GM12878 (cell line): ENCODE results near the gene EBP. TPM values are rescaled to one million over a fixed set of nuclear protein-coding genes. Genes with fewer than 3 reads are reported as not detected.

Experiments used
- ATAC-seq: fragments of 200-7000 bp; cut with Tn5 transposase; 3 replicates; pipeline ENCODE4 v1.9.1; 2020; ENCODE audit warnings: mild to moderate bottlenecking, moderate library complexity
- BruUV-seq: library from RNA; stranded (reverse); fragments of 400-500 nt; replicated peaks from 2 replicates; lab custom pipeline; 2021; lab: Mats Ljungman, UMichigan
- CTCF ChIA-PET: fragments of 300-600 bp; sonication (Branson Sonifier 250); formaldehyde crosslinking; extraction: SDS; loops from one replicate; lab custom pipeline; 2021; ENCODE audit warnings: inconsistent platforms; lab: Yijun Ruan, JAX
- POLR2A ChIA-PET: fragments of 350-600 bp; formaldehyde crosslinking; extraction: SDS; loops from one replicate; lab custom pipeline; 2021; ENCODE audit warnings: inconsistent platforms; lab: Charles Lee
- RAD21 ChIA-PET: fragments of 300-600 bp; sonication (Branson Sonifier 250); formaldehyde crosslinking; loops from one replicate; lab custom pipeline; 2023; ENCODE audit warnings: antibody characterized with exemption; ENCODE audit not compliant: unreplicated experiment; lab: Charles Lee
- SMC1A ChIA-PET: fragments of 300-600 bp; sonication (Branson Sonifier 250); formaldehyde crosslinking; loops from one replicate; lab custom pipeline; 2023; ENCODE audit not compliant: unreplicated experiment, uncharacterized antibody; lab: Charles Lee
- DNase-seq: peaks from one replicate; pipeline ENCODE4 v3.0.0-alpha.2; 2011; ENCODE audit warnings: low read depth, low spot score
- FAIRE-seq: peaks from 3 replicates; lab custom pipeline; 2011; peaks lifted over from hg19 to GRCh38; lab: Jason Lieb, UNC
- H2AFZ ChIP-seq: 2 replicates; pipeline ENCODE4 v1.6.0; 2011; ENCODE audit warnings: low read depth, low read length, control low read depth; ENCODE audit not compliant: control insufficient read depth
- H3K27ac ChIP-seq: 2 replicates; pipeline ENCODE4 v1.5.1; 2011; ENCODE audit warnings: control low read depth; ENCODE audit not compliant: control insufficient read depth, insufficient read depth
- H3K27me3 ChIP-seq, 2 experiments: replicated peaks in 1 of 2; 2 replicates each; pipeline versions ENCODE4 v1.6.0 to v1.6.1; 2011; ENCODE audit warnings: low read length in 1 of 2; ENCODE audit not compliant: control insufficient read depth in 2 of 2, insufficient read depth in 2 of 2
- H3K36me3 ChIP-seq, 2 experiments: 2 replicates each; pipeline ENCODE4 v1.5.1; 2011; ENCODE audit warnings: low read length in 1 of 2; ENCODE audit not compliant: control insufficient read depth in 2 of 2, insufficient read depth in 2 of 2
- H3K4me1 ChIP-seq: 2 replicates; pipeline ENCODE4 v1.6.1; 2011; ENCODE audit warnings: mild to moderate bottlenecking, low read length, moderate library complexity, mixed read lengths; ENCODE audit not compliant: control insufficient read depth, insufficient read depth
- H3K4me2 ChIP-seq: 2 replicates; pipeline ENCODE4 v1.6.0; 2011; ENCODE audit warnings: control low read depth; ENCODE audit not compliant: control insufficient read depth, insufficient read depth
- H3K4me3 ChIP-seq: fragments of 200-600 bp; sonication (generic); 2 replicates; pipeline ENCODE4 v1.5.1; 2016
- H3K79me2 ChIP-seq: 2 replicates; pipeline ENCODE4 v1.6.0; 2011; ENCODE audit warnings: low read length; ENCODE audit not compliant: control insufficient read depth, insufficient read depth
- H3K9ac ChIP-seq: 2 replicates; pipeline ENCODE4 v1.8.0; 2011; ENCODE audit warnings: low read length, control low read depth, mixed read lengths; ENCODE audit not compliant: control insufficient read depth, insufficient read depth
- H3K9me3 ChIP-seq: replicated peaks from 3 replicates; pipeline ENCODE4 v1.5.1; 2011; ENCODE audit warnings: mild to moderate bottlenecking, low read length; ENCODE audit not compliant: control insufficient read depth, insufficient read depth
- H4K20me1 ChIP-seq: 2 replicates; pipeline ENCODE4 v1.6.0; 2011; ENCODE audit not compliant: control insufficient read depth, insufficient read depth
- CEBPB ChIP-seq, 2 experiments: fragments of 150-350 bp in 1 of 2; IDR thresholded peaks; 2 replicates each; pipeline ENCODE4 v1.6.1; 2012 to 2014; ENCODE audit warnings: low read depth in 2 of 2, low read length in 2 of 2, borderline replicate concordance in 1 of 2, inconsistent platforms in 1 of 2
- CEBPZ ChIP-seq: fragments of 150-350 bp; IDR thresholded peaks from 2 replicates; pipeline ENCODE4 v1.6.1; 2016; ENCODE audit warnings: low read depth, low read length
- IKZF2 ChIP-seq, 2 experiments: fragments of 450-650 bp; IDR thresholded peaks; 2 replicates each; pipeline ENCODE4 v1.6.1; 2017; ENCODE audit warnings: mild to moderate bottlenecking in 2 of 2, moderate library complexity in 2 of 2
- KLF5 ChIP-seq: fragments of 450-650 bp; IDR thresholded peaks from 2 replicates; pipeline ENCODE4 v1.6.1; 2014; ENCODE audit warnings: mild to moderate bottlenecking; ENCODE audit not compliant: partially characterized antibody
- LARP7 ChIP-seq: fragments of 450-650 bp; IDR thresholded peaks from 2 replicates; pipeline ENCODE4 v1.6.1; 2017; ENCODE audit warnings: mild to moderate bottlenecking
- MTA3 ChIP-seq: IDR thresholded peaks from 2 replicates; pipeline ENCODE4 v1.6.1; 2012; ENCODE audit warnings: low read length, inconsistent platforms, borderline replicate concordance
- MXI1 ChIP-seq: fragments of 150-350 bp; IDR thresholded peaks from 2 replicates; pipeline ENCODE4 v1.6.1; 2011; ENCODE audit warnings: low read depth, mild to moderate bottlenecking, inconsistent platforms, low read length, improper control_type of control experiment
- NFYA ChIP-seq: IDR thresholded peaks from 2 replicates; pipeline ENCODE4 v1.6.1; 2011; ENCODE audit warnings: low read depth, mild to moderate bottlenecking, low read length, improper control_type of control experiment, borderline replicate concordance
- SRF ChIP-seq, 2 experiments: IDR thresholded peaks; 2 replicates each; pipeline ENCODE4 v1.6.1; 2011; ENCODE audit warnings: low read depth in 2 of 2, low read length in 2 of 2, mild to moderate bottlenecking in 1 of 2, moderate library complexity in 1 of 2
- TCF3 ChIP-seq: IDR thresholded peaks from 2 replicates; pipeline ENCODE4 v1.6.1; 2012; ENCODE audit warnings: low read depth, mild to moderate bottlenecking, low read length, borderline replicate concordance; ENCODE audit not compliant: insufficient read depth
- ZBTB11 ChIP-seq: fragments of 450-650 bp; formaldehyde crosslinking; IDR thresholded peaks from 2 replicates; pipeline ENCODE4 v1.5.0; 2022; ENCODE audit warnings: mild to moderate bottlenecking, missing genetic modification characterization
- WGBS: methylation state at CpG from one replicate; pipeline ENCODE4 v1.1.6; 2016; ENCODE audit warnings: low lambda C conversion rate; ENCODE audit not compliant: insufficient replicate concordance, insufficient coverage; ENCODE audit errors: missing lambda C conversion rate; 5-methylcytosine and 5-hydroxymethylcytosine counted together
- in situ Hi-C: fragments of 300-500 bp; cut with MboI; formaldehyde crosslinking; loops from 9 replicates; pipeline ENCODE4 v1.14.3; 2018; ENCODE audit warnings: mixed read lengths
- intact Hi-C: fragments of 100-400 bp; cut with micrococcal nuclease; formaldehyde crosslinking; loops from one replicate; pipeline ENCODE4 v1.14.2; 2022; ENCODE audit not compliant: unreplicated experiment
- polyA plus RNA-seq, 11 experiments: library from polyadenylated mRNA; depleted of rRNA in 4 of 11; unstranded in 6 of 11; stranded (reverse) in 5 of 11; fragments of >200 nt; fragmentation: Nextera tagmentation in 4 of 11; fragmentation: Illumina TruSeq in 1 of 11; extraction: Ambion mirVana in 4 of 11; extraction: Trizol in 1 of 11; gene quantifications; 1 replicate in 1 of 11; 2 replicates in 10 of 11; pipeline versions ENCODE4 v1.2.1 to v1.2.3, GENCODE V29; 2011 to 2016; ENCODE audit warnings: inconsistent platforms in 2 of 11, missing spikeins in 2 of 11, low read depth in 1 of 11
- total RNA-seq, 4 experiments: library from RNA; depleted of rRNA in 3 of 4; stranded (reverse); fragments of >200 nt in 3 of 4; fragmentation: Illumina TruSeq in 1 of 4; extraction: Trizol in 1 of 4; gene quantifications; 2 replicates each; pipeline versions ENCODE4 v1.2.1 to v1.2.3, GENCODE V29; 2013 to 2021
- TF ChIP-seq, protein P1 (sequence below): fragments of 450-650 bp; IDR thresholded peaks from 2 replicates; pipeline ENCODE4 v1.6.1; 2016; ENCODE audit warnings: mild to moderate bottlenecking

The EBP gene
- total and polyA plus RNA-seq, 10 of the 15 experiments (the other 5 are each of a cell fraction or from before 2014, with no cell fraction given) = 125 to 628 (median 180) TPM

DNA sequence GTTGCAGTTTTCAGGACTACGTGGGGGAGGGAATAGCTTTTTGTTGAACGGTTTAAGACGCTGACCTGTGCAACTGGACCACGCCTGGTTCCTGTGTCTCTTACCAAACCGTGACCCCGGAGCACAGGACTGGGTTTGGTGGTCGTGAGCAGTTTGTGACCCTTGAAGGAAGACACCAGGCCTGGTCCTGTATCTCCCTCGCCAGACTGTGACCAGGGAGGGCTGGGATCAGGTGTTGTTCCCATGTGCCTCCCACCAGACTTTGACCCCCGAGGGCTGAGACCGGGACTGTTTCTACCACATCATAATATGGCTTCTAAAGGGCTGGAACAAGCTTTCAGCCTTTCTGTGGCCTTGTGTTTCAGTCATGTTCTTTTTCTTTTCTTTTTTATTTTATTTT, 683 bp downstream of the EBP start:
- FAIRE-seq = no peak
- Histone ChIP-seq H3K4me3 (peak overlapping the region; percentile 68), H3K79me2 (peaks cover 19% of the 10 kb centered on the region), H3K27me3 (no peaks in the 10 kb centered on the region), H3K9me3 (no peaks in the 10 kb centered on the region; the same call in 2 of the 3 replicates), H3K4me1 (peaks cover 7% of the 10 kb centered on the region; the same call in 1 of the 2 replicates), H3K4me2 (peak overlapping the region; percentile 80), H4K20me1 (no peaks in the 10 kb centered on the region), H3K27ac (peak overlapping the region; percentile 62), H3K9ac (peak overlapping the region; percentile 70), H2AFZ (no peak overlapping the region; the same call in 1 of the 2 replicates), H3K36me3 (peaks cover 0 to 2% of the 10 kb centered on the region in 2 experiments; a peak in 2 of 4 replicates)
- ChIA-PET RAD21 (interaction anchor here (1.0 to 1.4 kb wide), 2 partner anchors 18 to 52 kb away, joined by 3 to 5 read pairs (median 5); partner anchors contain the start of genes RBM3 and TBC1D25), POLR2A (interaction anchor here (0.5 to 2.4 kb wide), 7 partner anchors 14 to 940 kb away, joined by 3 to 15 read pairs (median 3); partner anchors contain the start of genes RBM3 and TBC1D25), SMC1A (interaction anchor here (1.1 to 2.0 kb wide), 2 partner anchors 14 to 18 kb away, joined by 3 to 11 read pairs; partner anchors contain the start of gene TBC1D25), CTCF (interaction anchor here (1.5 to 3.2 kb wide), 2 partner anchors 17 to 48 kb away, joined by 3 to 14 read pairs; partner anchors contain the start of gene TBC1D25)
- WGBS = 5% methylated on average over 10 of the region's 10 CpGs
- TF ChIP-seq MXI1 (no peak), MTA3 (no peak), LARP7 (no peak), KLF5 (no peak), NFYA (no peak), ZBTB11 (CRISPR knock-in tag) (no peak), CEBPZ (no peak), IKZF2 (IDR thresholded peaks at IDR 0.05) (no peak), SRF (IDR thresholded peaks at IDR 0.05; ENCODE audit: low read depth in 2 of 2, low read length in 2 of 2) (no peak), TCF3 (no peak), CEBPB (IDR thresholded peaks at IDR 0.05; ENCODE audit: borderline replicate concordance in 1 of 2, low read depth in 2 of 2, low read length in 2 of 2) (no peak)
- TF ChIP-seq, protein P1, sequence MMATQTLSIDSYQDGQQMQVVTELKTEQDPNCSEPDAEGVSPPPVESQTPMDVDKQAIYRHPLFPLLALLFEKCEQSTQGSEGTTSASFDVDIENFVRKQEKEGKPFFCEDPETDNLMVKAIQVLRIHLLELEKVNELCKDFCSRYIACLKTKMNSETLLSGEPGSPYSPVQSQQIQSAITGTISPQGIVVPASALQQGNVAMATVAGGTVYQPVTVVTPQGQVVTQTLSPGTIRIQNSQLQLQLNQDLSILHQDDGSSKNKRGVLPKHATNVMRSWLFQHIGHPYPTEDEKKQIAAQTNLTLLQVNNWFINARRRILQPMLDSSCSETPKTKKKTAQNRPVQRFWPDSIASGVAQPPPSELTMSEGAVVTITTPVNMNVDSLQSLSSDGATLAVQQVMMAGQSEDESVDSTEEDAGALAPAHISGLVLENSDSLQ = no peak
- no peak for DNase-seq
- no TSS peak for BruUV-seq
- ATAC-seq = no peak
- in situ Hi-C loops = no loop called here
- intact Hi-C loops = no loop called here
